ENCODE data around the gene CERS6.

CERS6 gene

GRCh38 chr2:168607992-168608391, 151.9 kb downstream of the CERS6 start:
- DNase-seq, result no peak

- no peak for DNase-seq
Measured at GRCh38 chr2:168608796-168609195, 152.7 kb downstream of the CERS6 start.

- DNase-seq, result no peak
Measured at GRCh38 chr2:168611091-168611490, 155.0 kb downstream of the CERS6 start.

GRCh38 chr2:168611896-168612650, 156.0 kb downstream of the CERS6 start:
- DNase-seq, result peak in 1 of 2 donors; percentile 42

GRCh38 chr2:168612719-168613118, 156.6 kb downstream of the CERS6 start:
- no peak for DNase-seq

GRCh38 chr2:168613551-168613950, 157.5 kb downstream of the CERS6 start:
- DNase-seq, result no peak

GRCh38 chr2:168614172-168615018, 158.3 kb downstream of the CERS6 start:
- DNase-seq, result no peak

GRCh38 chr2:168620554-168620953, 164.5 kb downstream of the CERS6 start:
- DNase-seq, result no peak

- DNase-seq, result no peak
Measured at GRCh38 chr2:168622559-168622958, 166.5 kb downstream of the CERS6 start.

GRCh38 chr2:168624028-168624427, 168.0 kb downstream of the CERS6 start:
- no peak for DNase-seq

GRCh38 chr2:168626096-168626495, 170.0 kb downstream of the CERS6 start:
- DNase-seq, result peak in 1 of 2 donors; percentile 80

- no peak for DNase-seq
Measured at GRCh38 chr2:168626647-168627046, 170.6 kb downstream of the CERS6 start.

GRCh38 chr2:168632709-168633121, 176.6 kb downstream of the CERS6 start:
- DNase-seq, result peak in 1 of 2 donors; percentile 73

- DNase-seq, result no peak
Measured at GRCh38 chr2:168633200-168633599, 177.1 kb downstream of the CERS6 start.

GRCh38 chr2:168633895-168634294, 177.8 kb downstream of the CERS6 start:
- DNase-seq, result peak in 1 of 2 donors; percentile 33

- DNase-seq, result peak in 1 of 2 donors; percentile 68
Measured at GRCh38 chr2:168635065-168635577, 179.0 kb downstream of the CERS6 start.

- DNase-seq, result no peak
Measured at GRCh38 chr2:168639018-168639417, 182.9 kb downstream of the CERS6 start.

- DNase-seq, result no peak
Measured at GRCh38 chr2:168639441-168639898, 183.4 kb downstream of the CERS6 start.

- DNase-seq, result no peak
Measured at GRCh38 chr2:168640039-168640438, 184.0 kb downstream of the CERS6 start.

- DNase-seq, result no peak
Measured at GRCh38 chr2:168641636-168642035, 185.6 kb downstream of the CERS6 start.

- no peak for DNase-seq
Measured at GRCh38 chr2:168642873-168643272, 186.8 kb downstream of the CERS6 start.

- no peak for DNase-seq
Measured at GRCh38 chr2:168643979-168644378, 187.9 kb downstream of the CERS6 start.

GRCh38 chr2:168645696-168646338, 189.7 kb downstream of the CERS6 start:
- DNase-seq, result no peak

Data from bone marrow (tissue), 2 donors.